ENCODE data around the gene WDR7. TPM values are rescaled to one million over a fixed set of nuclear protein-coding genes. Genes with fewer than 3 reads are reported as not detected.

The WDR7 gene
- total RNA-seq, 1 experiment from 2014 or later = 20.9 TPM

- Histone ChIP-seq H4K20me1 (ENCODE audit: insufficient read depth, low read depth, low read length) (peaks cover 13% of the 10 kb centered on the region; the same call in 1 of the 2 replicates), H3K9ac (ENCODE audit: low read length) (no peak overlapping the region), H2AFZ (ENCODE audit: low read length) (no peak overlapping the region), H3K36me3 (ENCODE audit: insufficient read depth, low read length) (no peaks in the 10 kb centered on the region), H3K4me1 (ENCODE audit: low read length) (no peaks in the 10 kb centered on the region), H3K9me2 (replicated peaks; ENCODE audit: insufficient read depth, low read length) (no peaks in the 10 kb centered on the region), H3K79me2 (ENCODE audit: low read length) (no peaks in the 10 kb centered on the region), H3K9me3 (ENCODE audit: low read length) (no peaks in the 10 kb centered on the region), H3K27me3 (ENCODE audit: low read length) (no peaks in the 10 kb centered on the region), H3K4me2 (ENCODE audit: low read depth, low read length, poor library complexity, severe bottlenecking) (no peak overlapping the region), H3K27ac (ENCODE audit: low read length) (no peak overlapping the region), H3K4me3 (ENCODE audit: low read length) (no peak overlapping the region)
- no peak for DNase-seq
These were observed 251.5 kb downstream of the WDR7 start for GRCh38 chr18:56902653-56903052.

- H3K4me2 ChIP-seq (ENCODE audit: low read depth, low read length, poor library complexity, severe bottlenecking) = no peak overlapping the region
- no peaks in the 10 kb centered on the region for H3K4me1 ChIP-seq (ENCODE audit: low read length)
- H2AFZ ChIP-seq (ENCODE audit: low read length) = no peak overlapping the region
- DNase-seq = no peak
- no peak overlapping the region for H3K27ac ChIP-seq (ENCODE audit: low read length)
- no peaks in the 10 kb centered on the region for H3K36me3 ChIP-seq (ENCODE audit: insufficient read depth, low read length)
- H3K9me2 ChIP-seq (replicated peaks; ENCODE audit: insufficient read depth, low read length) = no peaks in the 10 kb centered on the region
- no peaks in the 10 kb centered on the region for H3K9me3 ChIP-seq (ENCODE audit: low read length)
- no peak overlapping the region for H3K4me3 ChIP-seq (ENCODE audit: low read length)
- no peaks in the 10 kb centered on the region for H3K27me3 ChIP-seq (ENCODE audit: low read length)
- H3K9ac ChIP-seq (ENCODE audit: low read length) = no peak overlapping the region
- H3K79me2 ChIP-seq (ENCODE audit: low read length) = no peaks in the 10 kb centered on the region
- peaks cover 15% of the 10 kb centered on the region; the same call in 1 of the 2 replicates for H4K20me1 ChIP-seq (ENCODE audit: insufficient read depth, low read depth, low read length)
These were observed 252.5 kb downstream of the WDR7 start for GRCh38 chr18:56903686-56904085.

GRCh38 chr18:56907771-56908170 is 256.6 kb downstream of the WDR7 start:
- no peaks in the 10 kb centered on the region for H3K9me2 ChIP-seq (replicated peaks; ENCODE audit: insufficient read depth, low read length)
- H3K9me3 ChIP-seq (ENCODE audit: low read length) = no peaks in the 10 kb centered on the region
- H3K4me2 ChIP-seq (ENCODE audit: low read depth, low read length, poor library complexity, severe bottlenecking) = no peak overlapping the region
- no peaks in the 10 kb centered on the region for H3K27me3 ChIP-seq (ENCODE audit: low read length)
- H3K4me1 ChIP-seq (ENCODE audit: low read length) = no peaks in the 10 kb centered on the region
- no peaks in the 10 kb centered on the region for H3K79me2 ChIP-seq (ENCODE audit: low read length)
- no peak overlapping the region for H2AFZ ChIP-seq (ENCODE audit: low read length)
- H3K4me3 ChIP-seq (ENCODE audit: low read length) = no peak overlapping the region
- peaks cover 12% of the 10 kb centered on the region; the same call in 1 of the 2 replicates for H4K20me1 ChIP-seq (ENCODE audit: insufficient read depth, low read depth, low read length)
- H3K27ac ChIP-seq (ENCODE audit: low read length) = no peak overlapping the region
- H3K9ac ChIP-seq (ENCODE audit: low read length) = no peak overlapping the region
- no peaks in the 10 kb centered on the region for H3K36me3 ChIP-seq (ENCODE audit: insufficient read depth, low read length)
- DNase-seq = no peak

GRCh38 chr18:56910237-56910636 is 259.1 kb downstream of the WDR7 start:
- no peak for DNase-seq
- Histone ChIP-seq H4K20me1 (ENCODE audit: insufficient read depth, low read depth, low read length) (peaks cover 7% of the 10 kb centered on the region; the same call in 1 of the 2 replicates), H3K9me3 (ENCODE audit: low read length) (no peaks in the 10 kb centered on the region), H2AFZ (ENCODE audit: low read length) (no peak overlapping the region), H3K27ac (ENCODE audit: low read length) (no peak overlapping the region), H3K4me1 (ENCODE audit: low read length) (no peaks in the 10 kb centered on the region), H3K9me2 (replicated peaks; ENCODE audit: insufficient read depth, low read length) (no peaks in the 10 kb centered on the region), H3K36me3 (ENCODE audit: insufficient read depth, low read length) (no peaks in the 10 kb centered on the region), H3K27me3 (ENCODE audit: low read length) (no peaks in the 10 kb centered on the region), H3K79me2 (ENCODE audit: low read length) (no peaks in the 10 kb centered on the region), H3K4me3 (ENCODE audit: low read length) (no peak overlapping the region), H3K4me2 (ENCODE audit: low read depth, low read length, poor library complexity, severe bottlenecking) (no peak overlapping the region), H3K9ac (ENCODE audit: low read length) (no peak overlapping the region)

DNA sequence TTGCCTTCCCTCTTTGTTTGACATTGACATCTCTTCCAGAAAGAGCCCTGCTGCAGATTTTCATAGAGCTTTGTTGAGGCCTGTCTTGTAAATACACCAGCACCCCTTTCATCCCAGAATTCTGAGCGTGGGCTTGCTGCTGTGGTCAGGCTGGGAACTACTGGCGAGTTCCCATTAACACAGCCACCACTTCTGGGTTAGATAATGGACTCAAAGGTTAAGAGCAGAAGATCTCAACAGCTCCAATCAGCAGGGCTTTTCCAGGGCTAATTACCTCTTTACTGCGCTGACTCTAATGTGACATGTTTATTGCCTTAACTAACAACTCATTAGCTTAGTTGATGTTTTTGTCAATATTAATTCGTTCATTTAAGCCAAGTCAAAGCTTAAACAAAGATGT is 259.8 kb downstream of the WDR7 start:
- Histone ChIP-seq H3K27me3 (ENCODE audit: low read length) (no peaks in the 10 kb centered on the region), H2AFZ (ENCODE audit: low read length) (no peak overlapping the region), H3K36me3 (ENCODE audit: insufficient read depth, low read length) (no peaks in the 10 kb centered on the region), H3K9me3 (ENCODE audit: low read length) (no peaks in the 10 kb centered on the region), H3K4me2 (ENCODE audit: low read depth, low read length, poor library complexity, severe bottlenecking) (no peak overlapping the region), H3K27ac (ENCODE audit: low read length) (no peak overlapping the region), H3K79me2 (ENCODE audit: low read length) (no peaks in the 10 kb centered on the region), H3K9me2 (replicated peaks; ENCODE audit: insufficient read depth, low read length) (no peaks in the 10 kb centered on the region), H3K4me1 (ENCODE audit: low read length) (no peaks in the 10 kb centered on the region), H4K20me1 (ENCODE audit: insufficient read depth, low read depth, low read length) (peaks cover 7% of the 10 kb centered on the region; the same call in 1 of the 2 replicates), H3K4me3 (ENCODE audit: low read length) (no peak overlapping the region), H3K9ac (ENCODE audit: low read length) (no peak overlapping the region)
- DNase-seq = no peak

GRCh38 chr18:56913941-56914340 is 262.8 kb downstream of the WDR7 start:
- H3K36me3 ChIP-seq (ENCODE audit: insufficient read depth, low read length) = no peaks in the 10 kb centered on the region
- H3K27me3 ChIP-seq (ENCODE audit: low read length) = no peaks in the 10 kb centered on the region
- no peaks in the 10 kb centered on the region for H3K9me2 ChIP-seq (replicated peaks; ENCODE audit: insufficient read depth, low read length)
- H4K20me1 ChIP-seq (ENCODE audit: insufficient read depth, low read depth, low read length) = peaks cover 8% of the 10 kb centered on the region; the same call in 1 of the 2 replicates
- no peak overlapping the region for H3K4me2 ChIP-seq (ENCODE audit: low read depth, low read length, poor library complexity, severe bottlenecking)
- DNase-seq = no peak
- no peaks in the 10 kb centered on the region for H3K79me2 ChIP-seq (ENCODE audit: low read length)
- H2AFZ ChIP-seq (ENCODE audit: low read length) = no peak overlapping the region
- no peak overlapping the region for H3K9ac ChIP-seq (ENCODE audit: low read length)
- no peaks in the 10 kb centered on the region for H3K4me1 ChIP-seq (ENCODE audit: low read length)
- H3K9me3 ChIP-seq (ENCODE audit: low read length) = no peaks in the 10 kb centered on the region
- no peak overlapping the region for H3K4me3 ChIP-seq (ENCODE audit: low read length)
- no peak overlapping the region for H3K27ac ChIP-seq (ENCODE audit: low read length)

GRCh38 chr18:56919190-56919589 is 268.0 kb downstream of the WDR7 start:
- H3K9ac ChIP-seq (ENCODE audit: low read length) = no peak overlapping the region
- H3K9me3 ChIP-seq (ENCODE audit: low read length) = no peaks in the 10 kb centered on the region
- H3K27me3 ChIP-seq (ENCODE audit: low read length) = no peaks in the 10 kb centered on the region
- H4K20me1 ChIP-seq (ENCODE audit: insufficient read depth, low read depth, low read length) = peaks cover 16% of the 10 kb centered on the region; the same call in 1 of the 2 replicates
- no peak overlapping the region for H3K4me3 ChIP-seq (ENCODE audit: low read length)
- H2AFZ ChIP-seq (ENCODE audit: low read length) = no peak overlapping the region
- H3K36me3 ChIP-seq (ENCODE audit: insufficient read depth, low read length) = no peaks in the 10 kb centered on the region
- H3K9me2 ChIP-seq (replicated peaks; ENCODE audit: insufficient read depth, low read length) = no peaks in the 10 kb centered on the region
- no peak for DNase-seq
- peaks cover 6% of the 10 kb centered on the region for H3K4me1 ChIP-seq (ENCODE audit: low read length)
- H3K27ac ChIP-seq (ENCODE audit: low read length) = no peak overlapping the region
- H3K4me2 ChIP-seq (ENCODE audit: low read depth, low read length, poor library complexity, severe bottlenecking) = no peak overlapping the region
- H3K79me2 ChIP-seq (ENCODE audit: low read length) = no peaks in the 10 kb centered on the region

DNA sequence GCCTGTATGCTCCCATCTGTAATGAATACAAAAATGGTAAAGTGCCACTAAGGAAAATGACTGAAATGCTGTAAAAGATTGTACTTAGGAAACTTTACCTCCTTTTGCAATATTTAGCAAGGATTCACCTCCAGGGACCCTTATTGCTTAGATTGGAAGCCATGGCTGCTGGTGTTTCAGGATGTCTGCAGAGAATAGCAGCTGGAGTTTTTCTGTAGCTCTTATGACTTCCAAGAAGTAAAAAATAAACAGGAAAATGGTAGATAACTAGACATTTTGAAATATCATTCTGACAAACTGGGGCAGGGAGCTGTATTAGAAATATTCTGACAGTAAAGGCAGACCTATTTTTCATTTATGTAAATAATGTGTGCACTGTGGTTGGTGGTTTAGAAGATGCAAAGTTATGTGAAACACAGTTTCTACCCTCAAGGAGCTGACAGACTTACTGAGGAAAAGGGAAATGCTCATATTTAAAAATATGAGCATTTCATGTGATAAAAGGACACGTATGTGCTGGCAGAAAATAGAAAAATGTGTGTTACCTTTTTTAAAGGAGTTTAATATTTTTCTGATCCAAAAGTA is 270.8 kb downstream of the WDR7 start:
- Histone ChIP-seq H3K4me1 (ENCODE audit: low read length) (peaks cover 6% of the 10 kb centered on the region), H3K27ac (ENCODE audit: low read length) (no peak overlapping the region), H3K36me3 (ENCODE audit: insufficient read depth, low read length) (no peaks in the 10 kb centered on the region), H3K9me3 (ENCODE audit: low read length) (no peaks in the 10 kb centered on the region), H3K4me2 (ENCODE audit: low read depth, low read length, poor library complexity, severe bottlenecking) (no peak overlapping the region), H3K79me2 (ENCODE audit: low read length) (no peaks in the 10 kb centered on the region), H4K20me1 (ENCODE audit: insufficient read depth, low read depth, low read length) (peaks cover 19% of the 10 kb centered on the region; the same call in 1 of the 2 replicates), H2AFZ (ENCODE audit: low read length) (no peak overlapping the region), H3K9me2 (replicated peaks; ENCODE audit: insufficient read depth, low read length) (no peaks in the 10 kb centered on the region), H3K27me3 (ENCODE audit: low read length) (no peaks in the 10 kb centered on the region), H3K9ac (ENCODE audit: low read length) (no peak overlapping the region), H3K4me3 (ENCODE audit: low read length) (no peak overlapping the region)
- DNase-seq = no peak

Measured in Karpas-422 (cell line).